WERI-Rb-1 (cell line): ENCODE data around the gene FGF22.

Experiments used
- DNase-seq: peaks from one replicate; pipeline ENCODE4 v3.0.0-alpha.2; 2020
- H3K27ac ChIP-seq: fragments of 250-450 bp; sonication (Bioruptor Pico); 2 replicates; pipeline ENCODE4 v1.5.1; 2020; ENCODE audit warnings: mild to moderate bottlenecking, moderate library complexity
- H3K27me3 ChIP-seq: fragments of 250-450 bp; sonication (Bioruptor Pico); 2 replicates; pipeline ENCODE4 v1.5.1; 2021; ENCODE audit warnings: mild to moderate bottlenecking, low read depth, moderate library complexity; ENCODE audit not compliant: insufficient read depth, severe bottlenecking
- H3K36me3 ChIP-seq: fragments of 250-450 bp; sonication (Bioruptor Pico); 2 replicates; pipeline ENCODE4 v1.5.1; 2020; ENCODE audit warnings: mild to moderate bottlenecking, moderate library complexity
- H3K4me3 ChIP-seq: 2 replicates; pipeline ENCODE4 v1.5.1; 2011; ENCODE audit warnings: low read depth, mild to moderate bottlenecking, control low read depth, low read length
- H3K9me3 ChIP-seq: fragments of 250-450 bp; sonication (Bioruptor Pico); 2 replicates; pipeline ENCODE4 v1.5.1; 2021; ENCODE audit warnings: mild to moderate bottlenecking, moderate library complexity; ENCODE audit not compliant: severe bottlenecking
- CTCF ChIP-seq: IDR thresholded peaks from 2 replicates; pipeline ENCODE4 v1.5.1; 2011; ENCODE audit warnings: low read depth, mild to moderate bottlenecking, control low read depth, inconsistent platforms, low read length

Gene FGF22

GRCh38 chr19:651114-651818 is 11.6 kb downstream of the FGF22 start:
- Histone ChIP-seq H3K27ac (no peak overlapping the region), H3K4me3 (no peak overlapping the region), H3K9me3 (no peaks in the 10 kb centered on the region), H3K36me3 (peaks cover 62% of the 10 kb centered on the region), H3K27me3 (no peaks in the 10 kb centered on the region)
- no peak for DNase-seq
- no peak for TF ChIP-seq CTCF

- Histone ChIP-seq H3K36me3 (peaks cover 56% of the 10 kb centered on the region), H3K4me3 (no peak overlapping the region), H3K27me3 (no peaks in the 10 kb centered on the region), H3K27ac (no peak overlapping the region), H3K9me3 (no peaks in the 10 kb centered on the region)
- DNase-seq: no peak
- TF ChIP-seq CTCF: no peak
These were observed 12.3 kb downstream of the FGF22 start for GRCh38 chr19:651991-652390.

GRCh38 chr19:652467-653389 is 13.0 kb downstream of the FGF22 start:
- no peak for DNase-seq
- no peak overlapping the region for H3K27ac ChIP-seq
- no peak overlapping the region for H3K4me3 ChIP-seq
- H3K36me3 ChIP-seq: peaks cover 56% of the 10 kb centered on the region
- no peaks in the 10 kb centered on the region for H3K9me3 ChIP-seq
- no peaks in the 10 kb centered on the region for H3K27me3 ChIP-seq
- no peak for TF ChIP-seq CTCF

- no peaks in the 10 kb centered on the region for H3K9me3 ChIP-seq
- DNase-seq: no peak
- peaks cover 58% of the 10 kb centered on the region for H3K36me3 ChIP-seq
- no peaks in the 10 kb centered on the region for H3K27me3 ChIP-seq
- H3K27ac ChIP-seq: no peak overlapping the region
- H3K4me3 ChIP-seq: no peak overlapping the region
- TF ChIP-seq CTCF: no peak
These were observed 13.7 kb downstream of the FGF22 start for GRCh38 chr19:653425-653824.

GRCh38 chr19:655691-656090 is 16.0 kb downstream of the FGF22 start:
- Histone ChIP-seq H3K4me3 (no peak overlapping the region), H3K27me3 (no peaks in the 10 kb centered on the region), H3K9me3 (no peaks in the 10 kb centered on the region), H3K36me3 (peaks cover 59% of the 10 kb centered on the region), H3K27ac (no peak overlapping the region)
- no peak for DNase-seq
- TF ChIP-seq CTCF: no peak
